LoVo (cell line): Measurements from ENCODE around the gene BRAT1.
A peak's percentile ranks its signal among the peaks of the same experiment; 100 is the strongest.
"Not testable (repeated sequence)": the region's sequence is repeated elsewhere in the genome, so short reads cannot be mapped to it uniquely, and the experiment has no call there.

Source experiments
- DNase-seq: peaks from one replicate; pipeline ENCODE4 v3.0.0-alpha.2; 2016; ENCODE audit warnings: low spot score

BRAT1 gene

GRCh38 chr7:2555121-2556052, at the start of gene BRAT1:
Gene BRAT1, minus strand, starts transcription at chr7:2555524. Its CDS starts 1,093 bp downstream, at chr7:2554431.
- DNase-seq, result peak; percentile 98

GRCh38 chr7:2604608-2605174, 49.4 kb upstream of the BRAT1 start:
- DNase-seq, result no peak

- no peak for DNase-seq
These were observed 48.0 kb upstream of the BRAT1 start for GRCh38 chr7:2603044-2603965.

- DNase-seq, result no peak
These were observed 47.2 kb upstream of the BRAT1 start for GRCh38 chr7:2602406-2603043.

- DNase-seq, result no peak
These were observed 46.6 kb upstream of the BRAT1 start for GRCh38 chr7:2601907-2602306.

- DNase-seq, result no peak
These were observed 45.7 kb upstream of the BRAT1 start for GRCh38 chr7:2601065-2601464.

GRCh38 chr7:2598154-2598823, 43.0 kb upstream of the BRAT1 start:
- DNase-seq, result no peak

GRCh38 chr7:2597273-2597640, 41.9 kb upstream of the BRAT1 start:
- no peak for DNase-seq

- no peak for DNase-seq
These were observed 41.3 kb upstream of the BRAT1 start for GRCh38 chr7:2596464-2597272.

GRCh38 chr7:2595258-2595860, 40.0 kb upstream of the BRAT1 start:
- no peak for DNase-seq

- no peak for DNase-seq
These were observed 39.3 kb upstream of the BRAT1 start for GRCh38 chr7:2594599-2594998.

GRCh38 chr7:2593036-2593727, 37.9 kb upstream of the BRAT1 start:
- no peak for DNase-seq

GRCh38 chr7:2592375-2592865, 37.1 kb upstream of the BRAT1 start:
- no peak for DNase-seq

- not testable (repeated sequence) for DNase-seq
These were observed 34.6 kb upstream of the BRAT1 start for GRCh38 chr7:2589941-2590340.

- DNase-seq, result no peak
These were observed 34.0 kb upstream of the BRAT1 start for GRCh38 chr7:2589341-2589740.

- DNase-seq, result no peak
These were observed 32.5 kb upstream of the BRAT1 start for GRCh38 chr7:2587778-2588177.

GRCh38 chr7:2587134-2587533, 31.8 kb upstream of the BRAT1 start:
- DNase-seq, result no peak

- DNase-seq, result no peak
These were observed 31.1 kb upstream of the BRAT1 start for GRCh38 chr7:2586326-2587020.

GRCh38 chr7:2585446-2585845, 30.1 kb upstream of the BRAT1 start:
- DNase-seq, result no peak
